ENCODE results near the gene PLEKHB1. TPM values are rescaled to one million over a fixed set of nuclear protein-coding genes. Genes with fewer than 3 reads are reported as not detected.
"Not testable (repeated sequence)": the region's sequence is repeated elsewhere in the genome, so short reads cannot be mapped to it uniquely, and the experiment has no call there.

Gene PLEKHB1
- total RNA-seq, 1 donor from 2014 or later: 30.5 TPM

- intact Hi-C loops (cut with DNase I): no loop called here
- no peak for TF ChIP-seq CTCF (IDR thresholded peaks at IDR 0.05)
- DNase-seq: no peak
Measured at GRCh38 chr11:73664877-73665276, 18.5 kb downstream of the PLEKHB1 start.

GRCh38 chr11:73667891-73668290 lies 21.5 kb downstream of the PLEKHB1 start:
- no peak overlapping the region for H3K4me3 ChIP-seq
- no peaks in the 10 kb centered on the region for H3K36me3 ChIP-seq
- H3K9me3 ChIP-seq: no peaks in the 10 kb centered on the region
- no peak for DNase-seq
- no peak for TF ChIP-seq CTCF (IDR thresholded peaks at IDR 0.05)
- intact Hi-C loops (cut with DNase I): no loop called here
- no peaks in the 10 kb centered on the region for H3K27me3 ChIP-seq
- H3K4me1 ChIP-seq: peaks cover 7% of the 10 kb centered on the region
- H3K27ac ChIP-seq: no peak overlapping the region
- no peak for ATAC-seq

More at GRCh38 chr11:73664877-73665276, 18.5 kb downstream of the PLEKHB1 start:
- Histone ChIP-seq H3K36me3 (no peaks in the 10 kb centered on the region), H3K9me3 (no peaks in the 10 kb centered on the region), H3K27me3 (no peaks in the 10 kb centered on the region), H3K27ac (no peak overlapping the region), H3K4me3 (no peak overlapping the region), H3K4me1 (peaks cover 11% of the 10 kb centered on the region)
- no peak for ATAC-seq

- Histone ChIP-seq H3K27ac (no peak overlapping the region), H3K4me3 (no peak overlapping the region), H3K9me3 (no peaks in the 10 kb centered on the region), H3K36me3 (peaks cover 6% of the 10 kb centered on the region), H3K4me1 (no peaks in the 10 kb centered on the region), H3K27me3 (no peaks in the 10 kb centered on the region)
- no peak for ATAC-seq
- intact Hi-C loops (cut with DNase I): no loop called here
- no peak for TF ChIP-seq CTCF (IDR thresholded peaks at IDR 0.05)
- DNase-seq: no peak
Measured at GRCh38 chr11:73670808-73671207, 24.4 kb downstream of the PLEKHB1 start.

- Histone ChIP-seq H3K9me3 (no peaks in the 10 kb centered on the region), H3K4me1 (no peaks in the 10 kb centered on the region), H3K27ac (no peak overlapping the region), H3K4me3 (no peak overlapping the region), H3K36me3 (peaks cover 11% of the 10 kb centered on the region), H3K27me3 (no peaks in the 10 kb centered on the region)
- no peak for DNase-seq
- peak; percentile 36 for ATAC-seq
- TF ChIP-seq CTCF (IDR thresholded peaks at IDR 0.05): no peak
- intact Hi-C loops (cut with DNase I): no loop called here
Measured at GRCh38 chr11:73671701-73672100, 25.3 kb downstream of the PLEKHB1 start.

- H3K4me1 ChIP-seq; intact Hi-C loops (cut with DNase I); H3K9me3 ChIP-seq; H3K27me3 ChIP-seq; DNase-seq; ATAC-seq; H3K4me3 ChIP-seq; H3K27ac ChIP-seq: not testable (repeated sequence)
- H3K36me3 ChIP-seq: peaks cover 37% of the 10 kb centered on the region
Measured at GRCh38 chr11:73676552-73676951, 30.2 kb downstream of the PLEKHB1 start.

- ATAC-seq: peak; percentile 79
- peaks cover 49% of the 10 kb centered on the region for H3K36me3 ChIP-seq
Measured at GRCh38 chr11:73680687-73681086, 34.3 kb downstream of the PLEKHB1 start.

More at GRCh38 chr11:73680687-73681086, 34.3 kb downstream of the PLEKHB1 start:
- no peak for TF ChIP-seq CTCF (IDR thresholded peaks at IDR 0.05)
- DNase-seq: no peak
- Histone ChIP-seq H3K27me3 (no peaks in the 10 kb centered on the region), H3K9me3 (no peaks in the 10 kb centered on the region), H3K4me1 (no peaks in the 10 kb centered on the region), H3K4me3 (no peak overlapping the region), H3K27ac (no peak overlapping the region)
- intact Hi-C loops (cut with DNase I): no loop called here
